Keratinocyte (primary cell): ENCODE measurements around the gene MAML2. TPM values are rescaled to one million over a fixed set of nuclear protein-coding genes. Genes with fewer than 3 reads are reported as not detected.

Experiments
- DNase-seq: peaks from one replicate; pipeline ENCODE4 v3.0.0-alpha.2; 2011; ENCODE audit warnings: low read depth, missing footprints, low spot score
- FAIRE-seq: peaks from 2 replicates; lab custom pipeline; 2011; peaks lifted over from hg19 to GRCh38; lab: Jason Lieb, UNC
- H2AFZ ChIP-seq: 2 replicates; pipeline ENCODE4 v1.6.0; 2012; ENCODE audit warnings: low read length, control low read depth, inconsistent platforms; ENCODE audit not compliant: control insufficient read depth
- H3K27ac ChIP-seq: 2 replicates; pipeline ENCODE4 v1.5.1; 2011; ENCODE audit warnings: low read length; ENCODE audit not compliant: control insufficient read depth, insufficient read depth
- H3K27me3 ChIP-seq: 3 replicates; pipeline ENCODE4 v1.6.0; 2011; ENCODE audit warnings: low read length; ENCODE audit not compliant: control insufficient read depth, insufficient read depth; ENCODE audit errors: extremely low read depth
- H3K36me3 ChIP-seq, 2 experiments: 2 replicates in 1 of 2; 3 replicates in 1 of 2; pipeline ENCODE4 v1.5.1; 2011; ENCODE audit warnings: low read length in 2 of 2, mild to moderate bottlenecking in 1 of 2; ENCODE audit not compliant: control insufficient read depth in 2 of 2, insufficient read depth in 2 of 2; ENCODE audit errors: extremely low read depth in 1 of 2
- H3K4me1 ChIP-seq: 3 replicates; pipeline ENCODE4 v1.5.1; 2011; ENCODE audit warnings: low read length; ENCODE audit not compliant: control insufficient read depth, insufficient read depth; ENCODE audit errors: extremely low read depth
- H3K4me2 ChIP-seq: 3 replicates; pipeline ENCODE4 v1.6.0; 2011; ENCODE audit warnings: low read depth, low read length; ENCODE audit not compliant: control insufficient read depth, insufficient read depth; ENCODE audit errors: extremely low read depth
- H3K4me3 ChIP-seq, 3 experiments: fragments of 200-600 bp in 1 of 3; sonication (generic) in 1 of 3; 2 replicates in 2 of 3; 3 replicates in 1 of 3; pipeline ENCODE4 v1.5.1; 2011 to 2016; ENCODE audit warnings: low read length in 3 of 3, mild to moderate bottlenecking in 3 of 3, control low read depth in 2 of 3, inconsistent platforms in 1 of 3, low read depth in 1 of 3, mixed read lengths in 1 of 3, mixed run types in 1 of 3, moderate library complexity in 1 of 3; ENCODE audit not compliant: control insufficient read depth in 2 of 3, insufficient read depth in 2 of 3; ENCODE audit errors: extremely low read depth in 1 of 3
- H3K79me2 ChIP-seq: 2 replicates; pipeline ENCODE4 v1.6.0; 2012; ENCODE audit warnings: low read length; ENCODE audit not compliant: control insufficient read depth, insufficient read depth
- H3K9ac ChIP-seq: 3 replicates; pipeline ENCODE4 v1.6.0; 2011; ENCODE audit warnings: low read length; ENCODE audit not compliant: control insufficient read depth, insufficient read depth; ENCODE audit errors: extremely low read depth
- H3K9me1 ChIP-seq: 3 replicates; pipeline ENCODE4 v1.6.0; 2011; ENCODE audit warnings: low read length; ENCODE audit not compliant: control insufficient read depth, insufficient read depth; ENCODE audit errors: extremely low read depth
- H3K9me3 ChIP-seq: 2 replicates; pipeline ENCODE4 v1.5.1; 2012; ENCODE audit warnings: low read depth, low read length; ENCODE audit not compliant: control insufficient read depth
- H4K20me1 ChIP-seq: 3 replicates; pipeline ENCODE4 v1.6.0; 2011; ENCODE audit warnings: low read length; ENCODE audit not compliant: control insufficient read depth, insufficient read depth; ENCODE audit errors: extremely low read depth
- EZH2 ChIP-seq: IDR thresholded peaks from one replicate; pipeline ENCODE4 v1.6.1; 2012; ENCODE audit warnings: inconsistent platforms, mild to moderate bottlenecking, low read length, moderate library complexity
- dilution Hi-C: fragments of 300-500 bp; cut with MboI; formaldehyde crosslinking; loops from one replicate; pipeline ENCODE4 v1.7.0; 2020; ENCODE audit warnings: low sequenced_read_pairs; ENCODE audit not compliant: extremely low pct_ligation_motif_present
- polyA plus RNA-seq, 5 experiments: library from polyadenylated mRNA; depleted of rRNA in 3 of 5; stranded (reverse) in 3 of 5; stranded (forward) in 1 of 5; unstranded in 1 of 5; fragments of >200 nt; gene quantifications; 1 replicate in 1 of 5; 2 replicates in 3 of 5; 3 replicates in 1 of 5; pipeline versions ENCODE4 v1.2.1 to v1.2.3, GENCODE V29; 2011 to 2012; ENCODE audit warnings: missing spikeins in 2 of 5, low read depth in 1 of 5, low replicate concordance in 1 of 5
- TF ChIP-seq, protein P1 (sequence below), 3 experiments: IDR thresholded peaks in 1 of 3; conservative IDR thresholded peaks in 1 of 3; optimal IDR thresholded peaks in 1 of 3; 2 replicates in 2 of 3; 3 replicates in 1 of 3; pipeline versions ENCODE3 to v1.5.1; 2011; ENCODE audit warnings: low read length in 3 of 3, mild to moderate bottlenecking in 3 of 3, moderate library complexity in 2 of 3, control low read depth in 1 of 3, inconsistent platforms in 1 of 3; ENCODE audit not compliant: insufficient read depth in 2 of 3; ENCODE audit errors: extremely low read depth in 1 of 3

MAML2 gene
- polyA plus RNA-seq, 1 donor (not counting 4 experiments of a cell fraction or from before 2014, with no cell fraction given) = 4.2 TPM

DNA sequence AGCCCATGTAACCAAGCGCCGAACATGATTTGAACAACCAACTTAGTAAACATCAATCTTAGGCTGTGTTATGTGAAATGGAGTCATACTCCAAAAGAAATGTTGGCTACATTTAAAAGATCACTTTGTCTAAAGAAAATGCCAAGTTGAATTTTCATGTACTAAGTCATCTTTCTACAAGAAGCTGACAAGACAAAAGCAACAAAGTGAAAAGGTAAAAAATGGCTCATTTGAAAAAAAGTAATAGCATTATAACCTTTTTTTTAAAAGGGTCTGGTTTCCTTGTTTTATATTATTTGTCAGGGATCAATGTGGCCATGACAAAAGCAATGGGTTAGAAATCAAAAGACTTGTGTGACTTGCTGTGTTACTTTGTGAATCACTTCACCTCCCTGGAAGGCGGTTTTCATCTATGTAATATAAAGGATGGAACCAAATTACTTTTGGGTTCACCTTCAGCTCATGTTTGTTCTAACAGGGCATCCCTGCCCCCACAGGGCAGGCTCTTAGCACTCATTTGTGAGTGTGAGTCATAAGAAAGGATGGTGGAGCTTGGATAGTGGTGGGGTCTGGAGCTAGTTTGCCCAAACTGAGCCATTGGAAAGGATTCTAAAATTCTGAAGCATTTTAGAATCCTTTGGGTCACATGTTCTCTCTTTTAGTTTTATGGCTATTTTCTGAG is 287.1 kb downstream of the MAML2 start:
- no peaks in the 10 kb centered on the region for H3K79me2 ChIP-seq
- H3K4me3 ChIP-seq = no peak overlapping the region
- H3K4me1 ChIP-seq = peaks cover 29% of the 10 kb centered on the region
- no peak overlapping the region for H3K27ac ChIP-seq
- FAIRE-seq = no peak
- no peaks in the 10 kb centered on the region for H3K36me3 ChIP-seq
- dilution Hi-C loops = no loop called here
- no peak for DNase-seq
- no peak overlapping the region for H2AFZ ChIP-seq
- H3K27me3 ChIP-seq = no peaks in the 10 kb centered on the region
- no peaks in the 10 kb centered on the region for H4K20me1 ChIP-seq
- H3K4me2 ChIP-seq = no peak overlapping the region
- H3K9ac ChIP-seq = no peak overlapping the region
- TF ChIP-seq, protein P1, sequence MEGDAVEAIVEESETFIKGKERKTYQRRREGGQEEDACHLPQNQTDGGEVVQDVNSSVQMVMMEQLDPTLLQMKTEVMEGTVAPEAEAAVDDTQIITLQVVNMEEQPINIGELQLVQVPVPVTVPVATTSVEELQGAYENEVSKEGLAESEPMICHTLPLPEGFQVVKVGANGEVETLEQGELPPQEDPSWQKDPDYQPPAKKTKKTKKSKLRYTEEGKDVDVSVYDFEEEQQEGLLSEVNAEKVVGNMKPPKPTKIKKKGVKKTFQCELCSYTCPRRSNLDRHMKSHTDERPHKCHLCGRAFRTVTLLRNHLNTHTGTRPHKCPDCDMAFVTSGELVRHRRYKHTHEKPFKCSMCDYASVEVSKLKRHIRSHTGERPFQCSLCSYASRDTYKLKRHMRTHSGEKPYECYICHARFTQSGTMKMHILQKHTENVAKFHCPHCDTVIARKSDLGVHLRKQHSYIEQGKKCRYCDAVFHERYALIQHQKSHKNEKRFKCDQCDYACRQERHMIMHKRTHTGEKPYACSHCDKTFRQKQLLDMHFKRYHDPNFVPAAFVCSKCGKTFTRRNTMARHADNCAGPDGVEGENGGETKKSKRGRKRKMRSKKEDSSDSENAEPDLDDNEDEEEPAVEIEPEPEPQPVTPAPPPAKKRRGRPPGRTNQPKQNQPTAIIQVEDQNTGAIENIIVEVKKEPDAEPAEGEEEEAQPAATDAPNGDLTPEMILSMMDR (optimal IDR thresholded peaks at IDR 0.05 in 1 of 3, IDR thresholded peaks at IDR 0.05 in 1 of 3, conservative IDR thresholded peaks at IDR 0.05 in 1 of 3; ENCODE audit: extremely low read depth in 1 of 3, insufficient read depth in 2 of 3, low read length in 3 of 3) = no peak
- TF ChIP-seq EZH2 = no peak
- H3K9me1 ChIP-seq = no peaks in the 10 kb centered on the region
- H3K9me3 ChIP-seq = no peaks in the 10 kb centered on the region

DNA sequence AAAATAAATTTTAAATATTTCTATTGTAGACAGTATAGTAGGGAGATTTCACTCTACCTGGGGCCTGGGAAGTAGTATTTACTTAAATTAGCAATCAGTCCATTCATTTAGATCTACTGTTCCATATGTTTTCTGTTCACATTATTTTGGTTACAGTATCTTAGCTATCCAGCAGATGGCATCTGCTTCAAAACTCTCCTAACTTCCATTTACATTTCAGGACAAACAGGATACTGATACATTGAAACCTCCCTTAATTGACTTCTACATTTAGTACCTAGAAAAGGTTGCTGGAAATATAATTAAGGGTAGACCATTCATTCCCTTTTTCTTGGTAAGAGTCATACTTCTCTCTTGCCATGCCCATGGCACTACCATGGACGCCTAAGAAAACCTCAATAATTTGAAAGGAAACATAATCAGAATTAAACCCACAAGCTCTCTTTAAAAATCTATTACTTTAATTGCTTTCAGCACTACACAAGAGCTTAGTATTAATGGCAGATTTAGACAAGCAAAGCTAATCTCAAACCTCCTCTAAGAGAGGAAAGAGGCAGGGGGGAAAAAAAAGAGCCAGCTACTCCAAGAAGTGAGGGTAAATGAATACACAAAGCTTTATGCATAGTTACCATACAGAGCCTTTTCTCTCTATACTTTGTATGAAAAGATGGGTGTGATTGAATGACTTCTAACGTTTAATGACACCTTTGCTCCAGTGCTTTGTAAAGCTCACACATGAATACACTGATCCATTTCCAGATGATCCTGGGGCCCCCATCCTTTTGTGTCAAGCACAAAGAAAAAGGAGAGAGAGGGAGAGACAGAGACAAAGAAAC is 287.9 kb downstream of the MAML2 start:
- Histone ChIP-seq H3K27me3 (no peaks in the 10 kb centered on the region), H3K4me3 (no peak overlapping the region), H3K27ac (no peak overlapping the region), H3K79me2 (no peaks in the 10 kb centered on the region), H3K36me3 (no peaks in the 10 kb centered on the region), H4K20me1 (no peaks in the 10 kb centered on the region), H3K4me2 (no peak overlapping the region), H3K9ac (no peak overlapping the region), H3K9me1 (no peaks in the 10 kb centered on the region), H2AFZ (no peak overlapping the region), H3K9me3 (no peaks in the 10 kb centered on the region), H3K4me1 (peaks cover 29% of the 10 kb centered on the region)
- TF ChIP-seq, protein P1 (optimal IDR thresholded peaks at IDR 0.05 in 1 of 3, IDR thresholded peaks at IDR 0.05 in 1 of 3, conservative IDR thresholded peaks at IDR 0.05 in 1 of 3; ENCODE audit: extremely low read depth in 1 of 3, insufficient read depth in 2 of 3, low read length in 3 of 3) = peak in 2 of 3 experiments; percentile 41 to 50
- no peak for TF ChIP-seq EZH2
- FAIRE-seq (no peak), DNase-seq (no peak)
- dilution Hi-C loops = no loop called here
